Testis (tissue), 2 donors: ENCODE measurements around the gene NUDT1.

ENCODE experiments used
- POLR2A ChIP-seq: fragments of 450-650 bp; IDR thresholded peaks from one replicate; pipeline ENCODE4 v1.6.1; 2017; ENCODE audit warnings: antibody characterized with exemption, mild to moderate bottlenecking, moderate library complexity
- TF ChIP-seq, protein P1 (sequence below), 3 experiments: fragments of 450-650 bp in 2 of 3; fragments of 200-600 bp in 1 of 3; sonication (generic) in 1 of 3; IDR thresholded peaks; one replicate each; pipeline ENCODE4 v1.5.1; 2016 to 2019; ENCODE audit warnings: antibody characterized with exemption in 3 of 3, mild to moderate bottlenecking in 2 of 3, moderate library complexity in 1 of 3

DNA sequence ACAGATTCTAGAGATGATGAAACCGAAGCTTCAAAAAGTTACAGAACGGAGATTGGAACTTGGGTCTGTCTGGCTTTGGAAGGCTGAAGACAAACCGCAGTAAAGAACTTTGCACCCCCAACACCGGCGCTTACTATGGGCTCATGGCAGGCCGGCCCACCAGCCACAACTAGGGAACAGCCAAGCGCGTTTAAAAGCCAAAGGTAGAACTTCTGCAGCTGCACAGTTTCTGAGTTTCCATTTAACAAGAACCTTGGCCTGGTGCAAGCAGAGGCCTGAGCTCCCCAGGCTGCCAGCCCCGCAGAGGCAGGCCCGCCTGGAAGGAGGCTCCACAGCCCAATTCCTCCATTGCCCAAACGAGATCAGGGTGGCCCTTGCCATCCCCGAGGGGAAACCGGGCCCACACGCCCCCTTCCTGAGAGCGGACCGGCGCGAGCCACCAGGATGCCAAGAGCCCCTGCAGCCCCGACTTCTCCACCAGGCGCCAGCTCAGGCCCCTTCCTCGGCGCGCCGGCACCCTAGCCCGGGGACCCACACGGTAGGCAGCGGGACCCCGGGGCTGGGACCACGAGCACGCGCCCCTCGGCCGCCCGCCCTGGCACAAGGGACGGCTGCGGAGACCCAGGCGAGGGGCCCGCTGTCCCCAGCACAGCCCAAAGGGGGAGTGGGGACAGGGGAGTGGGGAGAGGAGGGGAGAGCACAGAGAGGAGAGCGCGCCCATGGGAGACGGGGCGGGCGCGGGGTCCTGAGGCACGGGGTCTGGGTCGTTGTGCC lies 9.8 kb upstream of the NUDT1 start:
- no peak for TF ChIP-seq POLR2A
- TF ChIP-seq, protein P1, sequence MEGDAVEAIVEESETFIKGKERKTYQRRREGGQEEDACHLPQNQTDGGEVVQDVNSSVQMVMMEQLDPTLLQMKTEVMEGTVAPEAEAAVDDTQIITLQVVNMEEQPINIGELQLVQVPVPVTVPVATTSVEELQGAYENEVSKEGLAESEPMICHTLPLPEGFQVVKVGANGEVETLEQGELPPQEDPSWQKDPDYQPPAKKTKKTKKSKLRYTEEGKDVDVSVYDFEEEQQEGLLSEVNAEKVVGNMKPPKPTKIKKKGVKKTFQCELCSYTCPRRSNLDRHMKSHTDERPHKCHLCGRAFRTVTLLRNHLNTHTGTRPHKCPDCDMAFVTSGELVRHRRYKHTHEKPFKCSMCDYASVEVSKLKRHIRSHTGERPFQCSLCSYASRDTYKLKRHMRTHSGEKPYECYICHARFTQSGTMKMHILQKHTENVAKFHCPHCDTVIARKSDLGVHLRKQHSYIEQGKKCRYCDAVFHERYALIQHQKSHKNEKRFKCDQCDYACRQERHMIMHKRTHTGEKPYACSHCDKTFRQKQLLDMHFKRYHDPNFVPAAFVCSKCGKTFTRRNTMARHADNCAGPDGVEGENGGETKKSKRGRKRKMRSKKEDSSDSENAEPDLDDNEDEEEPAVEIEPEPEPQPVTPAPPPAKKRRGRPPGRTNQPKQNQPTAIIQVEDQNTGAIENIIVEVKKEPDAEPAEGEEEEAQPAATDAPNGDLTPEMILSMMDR (IDR thresholded peaks at IDR 0.05) = no peak
